Occipital lobe (tissue), 2 donors: Measurements from ENCODE around the gene PAH. TPM values are rescaled to one million over a fixed set of nuclear protein-coding genes. Genes with fewer than 3 reads are reported as not detected.

Source experiments
- DNase-seq: peaks from one replicate; lab custom pipeline; 2025; lab: John Stamatoyannopoulos, UW
- total RNA-seq: library from RNA; depleted of rRNA; stranded (reverse); fragments of >200 nt; gene quantifications from one replicate; pipeline ENCODE4 v1.2.3, GENCODE V29; 2014

The PAH gene
- total RNA-seq, 1 donor from 2014 or later, result 0.16 TPM

DNA sequence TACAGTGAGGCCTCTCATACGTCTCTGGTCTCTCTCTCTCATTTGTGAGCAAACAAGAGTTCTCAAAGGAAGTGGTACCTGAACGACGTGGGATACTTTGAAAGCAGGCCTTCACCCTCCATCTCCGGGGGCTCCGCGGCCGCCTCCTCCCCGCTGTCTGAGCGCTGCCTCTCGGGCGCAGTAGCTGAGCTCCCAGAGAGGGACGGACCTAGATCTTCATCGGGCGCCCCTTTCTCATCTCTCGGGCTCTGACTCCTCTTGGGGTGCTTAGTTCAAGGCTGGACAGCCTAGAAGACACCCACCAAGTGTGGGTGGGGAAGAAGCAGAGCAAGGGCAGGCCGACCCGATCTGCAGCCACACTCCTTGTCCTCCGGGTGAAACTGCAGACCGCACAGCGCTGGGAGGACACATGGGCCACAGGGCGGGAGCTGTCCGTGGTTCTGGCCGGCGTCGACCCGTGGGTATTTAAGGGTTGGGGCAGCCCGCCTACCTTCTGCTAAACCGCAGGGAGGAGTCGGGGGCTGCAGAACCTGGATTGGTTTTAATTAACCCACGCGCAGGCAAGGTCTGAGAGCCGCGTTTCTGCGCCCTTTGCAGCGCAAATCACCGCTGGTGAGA lies 92.7 kb downstream of the PAH start:
- no peak for DNase-seq

- no peak for DNase-seq
Observed at GRCh38 chr12:102821149-102821548, 95.9 kb downstream of the PAH start.

GRCh38 chr12:102816816-102817434 lies 100.1 kb downstream of the PAH start:
- DNase-seq, result no peak

GRCh38 chr12:102814691-102815367 lies 102.2 kb downstream of the PAH start:
- DNase-seq, result no peak

- no peak for DNase-seq
Observed at GRCh38 chr12:102812344-102812743, 104.7 kb downstream of the PAH start.

GRCh38 chr12:102811110-102811737 lies 105.8 kb downstream of the PAH start:
- no peak for DNase-seq

GRCh38 chr12:102808412-102808811 lies 108.6 kb downstream of the PAH start:
- DNase-seq, result no peak

DNA sequence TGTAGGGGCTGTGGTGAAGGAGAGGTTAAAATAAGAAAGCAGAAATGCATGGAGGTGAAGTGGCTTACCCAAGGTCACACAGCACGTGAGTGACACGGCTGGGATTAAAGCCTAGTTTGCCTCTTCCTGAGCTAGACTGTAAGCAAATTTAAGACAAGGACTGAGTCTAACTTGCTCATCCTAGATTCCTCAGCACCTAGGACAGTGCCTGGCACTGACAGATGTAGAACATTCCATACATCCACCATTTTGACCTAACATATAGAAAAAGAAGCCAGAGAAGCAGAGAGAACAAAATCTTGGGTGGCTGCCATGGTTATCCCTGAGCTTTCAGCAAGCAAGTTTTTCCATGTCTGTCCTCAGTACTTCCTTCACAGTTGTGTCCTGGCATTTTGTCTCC lies 110.5 kb downstream of the PAH start:
- no peak for DNase-seq

- no peak for DNase-seq
Observed at GRCh38 chr12:102806110-102806509, 110.9 kb downstream of the PAH start.

GRCh38 chr12:102800565-102800964 lies 116.5 kb downstream of the PAH start:
- DNase-seq, result no peak

- no peak for DNase-seq
Observed at GRCh38 chr12:102799229-102799628, 117.8 kb downstream of the PAH start.

DNA sequence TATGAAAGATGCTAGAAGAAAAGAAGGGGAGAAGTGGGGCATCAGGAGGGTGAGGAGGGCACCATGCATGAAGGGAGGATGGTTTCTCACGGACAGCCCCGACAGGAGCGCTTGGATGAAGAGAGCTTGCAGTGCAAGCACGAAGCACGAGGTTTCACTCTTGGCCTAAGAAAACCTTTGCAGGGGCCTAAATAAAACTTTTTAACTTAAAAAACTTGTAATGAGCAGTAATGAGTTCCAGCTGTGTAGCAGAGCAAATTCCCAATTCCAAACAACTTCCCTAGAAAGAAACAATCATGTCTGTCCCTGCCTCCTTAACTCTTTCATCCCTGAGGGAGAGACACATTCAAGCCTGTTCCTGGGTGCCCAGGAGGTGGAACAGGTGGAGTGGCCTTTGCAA lies 119.5 kb downstream of the PAH start:
- no peak for DNase-seq

DNA sequence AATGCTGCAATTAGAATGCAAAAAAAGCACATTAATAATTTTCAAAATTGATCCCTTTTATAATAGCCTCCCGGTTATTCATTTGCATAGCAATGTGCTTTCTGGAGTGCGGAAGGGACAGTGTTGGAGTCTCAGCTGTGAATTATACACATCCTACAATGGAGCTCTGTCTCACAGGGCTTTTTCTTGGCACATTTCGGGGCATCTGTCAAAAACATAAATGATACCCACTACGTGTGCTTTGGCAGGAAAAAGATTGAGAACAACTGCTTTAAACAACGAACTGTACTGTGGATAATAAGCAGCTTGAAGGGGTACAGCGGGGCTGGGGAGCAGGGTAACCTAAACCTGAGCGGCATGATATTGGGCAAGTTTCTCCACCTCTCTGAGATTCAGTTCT lies 123.1 kb downstream of the PAH start:
- DNase-seq, result no peak

Other genes starting within 250 kb of the PAH start
- gene ASCL1, start 40.4 kb upstream of the PAH start, total RNA-seq, result 21.1 TPM